Endothelial cell of umbilical vein (primary cell): ENCODE measurements around the gene HSPBAP1. TPM values are rescaled to one million over a fixed set of nuclear protein-coding genes. Genes with fewer than 3 reads are reported as not detected.

Experiments used
- BruUV-seq: library from RNA; stranded (reverse); fragments of 400-500 nt; replicated peaks from 2 replicates; lab custom pipeline; 2021; lab: Mats Ljungman, UMichigan
- CTCF ChIA-PET: fragments of 300-600, 350-600 bp; sonication (Branson Sonifier 250); formaldehyde crosslinking; loops from one replicate; lab custom pipeline; 2021; ENCODE audit warnings: antibody characterized with exemption, inconsistent platforms; lab: Charles Lee
- POLR2A ChIA-PET: fragments of 300-600, 350-600 bp; sonication (Branson Sonifier 250); formaldehyde crosslinking; loops from one replicate; lab custom pipeline; 2021; ENCODE audit warnings: antibody characterized with exemption, inconsistent platforms; lab: Charles Lee
- DNase-seq: peaks from one replicate; pipeline ENCODE4 v3.0.0-alpha.2; 2011; ENCODE audit warnings: low read depth, low spot score
- FAIRE-seq: peaks from 2 replicates; lab custom pipeline; 2011; peaks lifted over from hg19 to GRCh38; lab: Jason Lieb, UNC
- H2AFZ ChIP-seq: 2 replicates; pipeline ENCODE4 v1.6.0; 2012; ENCODE audit warnings: low read depth, low read length, control low read depth, inconsistent platforms
- H3K27ac ChIP-seq: 2 replicates; pipeline ENCODE4 v1.5.1; 2011; ENCODE audit warnings: low read depth, mild to moderate bottlenecking, control low read depth, low read length, moderate library complexity; ENCODE audit not compliant: insufficient read depth
- H3K27me3 ChIP-seq, 2 experiments: 2 replicates each; pipeline versions ENCODE4 v1.6.0 to v1.6.1; 2011; ENCODE audit warnings: low read length in 2 of 2, mixed read lengths in 1 of 2; ENCODE audit not compliant: control insufficient read depth in 2 of 2, insufficient read depth in 2 of 2
- H3K36me3 ChIP-seq, 2 experiments: 2 replicates in 1 of 2; 3 replicates in 1 of 2; pipeline ENCODE4 v1.5.1; 2011; ENCODE audit warnings: low read length in 2 of 2, mild to moderate bottlenecking in 1 of 2, moderate library complexity in 1 of 2; ENCODE audit not compliant: control insufficient read depth in 2 of 2, insufficient read depth in 2 of 2; ENCODE audit errors: extremely low read depth in 1 of 2
- H3K4me1 ChIP-seq: 3 replicates; pipeline ENCODE4 v1.5.1; 2011; ENCODE audit warnings: mild to moderate bottlenecking, low read length; ENCODE audit not compliant: control insufficient read depth, insufficient read depth; ENCODE audit errors: extremely low read depth
- H3K4me2 ChIP-seq: 2 replicates; pipeline ENCODE4 v1.6.1; 2011; ENCODE audit warnings: low read length, control low read depth, mixed read lengths; ENCODE audit not compliant: insufficient read depth
- H3K4me3 ChIP-seq, 3 experiments: fragments of 200-600 bp in 1 of 3; sonication (generic), shearing (Covaris generic) in 1 of 3; replicated peaks in 1 of 3; 2 replicates each; pipeline ENCODE4 v1.5.1; 2011 to 2016; ENCODE audit warnings: control low read depth in 3 of 3, low read length in 3 of 3, mild to moderate bottlenecking in 2 of 3, inconsistent platforms in 1 of 3, low read depth in 1 of 3, moderate library complexity in 1 of 3; ENCODE audit not compliant: insufficient read depth in 1 of 3
- H3K79me2 ChIP-seq: 2 replicates; pipeline ENCODE4 v1.6.0; 2012; ENCODE audit warnings: low read length, inconsistent platforms; ENCODE audit not compliant: control insufficient read depth, insufficient read depth
- H3K9ac ChIP-seq: replicated peaks from 2 replicates; pipeline ENCODE3; 2011; ENCODE audit warnings: low read length, control low read depth; ENCODE audit not compliant: insufficient read depth; ENCODE audit errors: extremely low read depth
- H3K9me1 ChIP-seq: replicated peaks from 3 replicates; pipeline ENCODE4 v1.6.0; 2011; ENCODE audit warnings: mild to moderate bottlenecking, low read length; ENCODE audit not compliant: control insufficient read depth, insufficient read depth; ENCODE audit errors: extremely low read depth
- H3K9me3 ChIP-seq: replicated peaks from 2 replicates; pipeline ENCODE4 v1.5.1; 2012; ENCODE audit warnings: low read length, inconsistent platforms; ENCODE audit not compliant: control insufficient read depth, insufficient read depth
- H4K20me1 ChIP-seq: replicated peaks from 2 replicates; pipeline ENCODE3; 2011; ENCODE audit warnings: mild to moderate bottlenecking, low read length; ENCODE audit not compliant: control insufficient read depth, insufficient read depth; ENCODE audit errors: extremely low read depth
- CTCF ChIP-seq, 2 donors: IDR thresholded peaks; 1 replicate in 1 of 2; 2 replicates in 1 of 2; pipeline ENCODE4 v1.5.1; 2011; ENCODE audit warnings: low read length in 2 of 2, mild to moderate bottlenecking in 2 of 2, moderate library complexity in 2 of 2, control low read depth in 1 of 2, inconsistent platforms in 1 of 2, low read depth in 1 of 2; ENCODE audit not compliant: insufficient read depth in 1 of 2; ENCODE audit errors: extremely low read depth in 1 of 2
- FOS ChIP-seq: IDR thresholded peaks from 2 replicates; pipeline ENCODE4 v1.6.1; 2011; ENCODE audit warnings: mild to moderate bottlenecking, low read length, moderate library complexity, borderline replicate concordance; ENCODE audit not compliant: insufficient read depth
- GATA2 ChIP-seq: IDR thresholded peaks from 2 replicates; pipeline ENCODE4 v1.7.0; 2011; ENCODE audit warnings: low read depth, mild to moderate bottlenecking, moderate library complexity, mixed read lengths, low read length; ENCODE audit not compliant: insufficient read length, insufficient read depth
- JUN ChIP-seq: IDR thresholded peaks from 2 replicates; pipeline ENCODE4 v1.6.1; 2011; ENCODE audit warnings: borderline replicate concordance, low read depth; ENCODE audit not compliant: insufficient read length, insufficient read depth
- MYC ChIP-seq: IDR thresholded peaks from one replicate; pipeline ENCODE4 v1.6.1; 2011; ENCODE audit warnings: mild to moderate bottlenecking, low read depth, low read length
- POLR2A ChIP-seq: IDR thresholded peaks from 2 replicates; pipeline ENCODE4 v1.6.1; 2012; ENCODE audit warnings: low read depth, mild to moderate bottlenecking, control low read depth, low read length
- POLR2AphosphoS5 ChIP-seq: IDR thresholded peaks from 2 replicates; pipeline ENCODE4 v1.6.1; 2012; ENCODE audit warnings: low read depth, mild to moderate bottlenecking, control low read depth, low read length, moderate library complexity; ENCODE audit not compliant: insufficient read depth
- dilution Hi-C: fragments of 300-500 bp; cut with MboI; formaldehyde crosslinking; loops from one replicate; pipeline ENCODE4 v1.15.0; 2019; ENCODE audit warnings: low sequenced_read_pairs; ENCODE audit not compliant: extremely low pct_ligation_motif_present
- intact Hi-C: fragments of 100-400 bp; cut with micrococcal nuclease; formaldehyde crosslinking; loops from one replicate; pipeline ENCODE4 v1.10.0; 2022
- polyA plus RNA-seq, 4 experiments: library from polyadenylated mRNA; depleted of rRNA in 3 of 4; stranded (reverse) in 3 of 4; unstranded in 1 of 4; fragments of >200 nt; gene quantifications; 2 replicates each; pipeline versions ENCODE4 v1.2.1 to v1.2.3, GENCODE V29; 2011 to 2012; ENCODE audit warnings: missing spikeins in 1 of 4
- total RNA-seq: library from RNA; stranded (reverse); gene quantifications from 2 replicates; pipeline ENCODE4 v1.2.3, GENCODE V29; 2021

Gene HSPBAP1
- total and polyA plus RNA-seq, 2 donors (not counting 3 experiments of a cell fraction or from before 2014, with no cell fraction given) = 5.3 to 10.6 TPM

- Histone ChIP-seq H3K27me3 (no peaks in the 10 kb centered on the region), H3K9me1 (no peaks in the 10 kb centered on the region), H3K4me2 (no peak overlapping the region), H3K79me2 (no peaks in the 10 kb centered on the region), H2AFZ (no peak overlapping the region), H3K4me3 (no peak overlapping the region), H4K20me1 (no peaks in the 10 kb centered on the region), H3K9me3 (no peaks in the 10 kb centered on the region), H3K4me1 (no peaks in the 10 kb centered on the region), H3K27ac (no peak overlapping the region), H3K9ac (no peak overlapping the region), H3K36me3 (peaks cover 0 to 2% of the 10 kb centered on the region in 2 experiments)
- CTCF ChIA-PET = interaction anchor here (0.7 to 2.3 kb wide), 3 partner anchors 9 to 30 kb away, joined by 3 to 6 read pairs (median 3); partner anchors contain the start of gene HSPBAP1
- dilution Hi-C loops = no loop called here
- no TSS peak for BruUV-seq
- intact Hi-C loops = no loop called here
- TF ChIP-seq FOS (no peak), JUN (no peak), GATA2 (no peak), MYC (no peak), POLR2A (no peak), POLR2AphosphoS5 (no peak), CTCF (IDR thresholded peaks at IDR 0.05; ENCODE audit: extremely low read depth in 1 of 2, insufficient read depth in 1 of 2, low read depth in 1 of 2, low read length in 2 of 2) (no peak)
- DNase-seq = no peak
- no peak for FAIRE-seq
- POLR2A ChIA-PET = no interaction called here
These were observed 8.4 kb downstream of the HSPBAP1 start for GRCh38 chr3:122785231-122785630.
